ENCODE measurements around the gene POLDIP3. TPM values are rescaled to one million over a fixed set of nuclear protein-coding genes. Genes with fewer than 3 reads are reported as not detected.
"Not testable (repeated sequence)": the region's sequence is repeated elsewhere in the genome, so short reads cannot be mapped to it uniquely, and the experiment has no call there.

Gene POLDIP3
- total RNA-seq, 3 donors from 2014 or later = 58.6 to 65.8 (median 65.0) TPM

- DNase-seq = no peak
- H3K4me1 ChIP-seq (ENCODE audit: low read depth) = no peaks in the 10 kb centered on the region
- H3K9me3 ChIP-seq = peaks cover 9% of the 10 kb centered on the region
- H3K4me3 ChIP-seq = no peak overlapping the region
- ATAC-seq = no peak
- no peaks in the 10 kb centered on the region for H3K36me3 ChIP-seq (ENCODE audit: low read depth)
- intact Hi-C loops (cut with DNase I, micrococcal nuclease) = no loop called here
- TF ChIP-seq, protein P1, sequence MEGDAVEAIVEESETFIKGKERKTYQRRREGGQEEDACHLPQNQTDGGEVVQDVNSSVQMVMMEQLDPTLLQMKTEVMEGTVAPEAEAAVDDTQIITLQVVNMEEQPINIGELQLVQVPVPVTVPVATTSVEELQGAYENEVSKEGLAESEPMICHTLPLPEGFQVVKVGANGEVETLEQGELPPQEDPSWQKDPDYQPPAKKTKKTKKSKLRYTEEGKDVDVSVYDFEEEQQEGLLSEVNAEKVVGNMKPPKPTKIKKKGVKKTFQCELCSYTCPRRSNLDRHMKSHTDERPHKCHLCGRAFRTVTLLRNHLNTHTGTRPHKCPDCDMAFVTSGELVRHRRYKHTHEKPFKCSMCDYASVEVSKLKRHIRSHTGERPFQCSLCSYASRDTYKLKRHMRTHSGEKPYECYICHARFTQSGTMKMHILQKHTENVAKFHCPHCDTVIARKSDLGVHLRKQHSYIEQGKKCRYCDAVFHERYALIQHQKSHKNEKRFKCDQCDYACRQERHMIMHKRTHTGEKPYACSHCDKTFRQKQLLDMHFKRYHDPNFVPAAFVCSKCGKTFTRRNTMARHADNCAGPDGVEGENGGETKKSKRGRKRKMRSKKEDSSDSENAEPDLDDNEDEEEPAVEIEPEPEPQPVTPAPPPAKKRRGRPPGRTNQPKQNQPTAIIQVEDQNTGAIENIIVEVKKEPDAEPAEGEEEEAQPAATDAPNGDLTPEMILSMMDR (IDR thresholded peaks at IDR 0.05) = no peak
Measured at GRCh38 chr22:42547562-42547961, 67.1 kb downstream of the POLDIP3 start.

DNA sequence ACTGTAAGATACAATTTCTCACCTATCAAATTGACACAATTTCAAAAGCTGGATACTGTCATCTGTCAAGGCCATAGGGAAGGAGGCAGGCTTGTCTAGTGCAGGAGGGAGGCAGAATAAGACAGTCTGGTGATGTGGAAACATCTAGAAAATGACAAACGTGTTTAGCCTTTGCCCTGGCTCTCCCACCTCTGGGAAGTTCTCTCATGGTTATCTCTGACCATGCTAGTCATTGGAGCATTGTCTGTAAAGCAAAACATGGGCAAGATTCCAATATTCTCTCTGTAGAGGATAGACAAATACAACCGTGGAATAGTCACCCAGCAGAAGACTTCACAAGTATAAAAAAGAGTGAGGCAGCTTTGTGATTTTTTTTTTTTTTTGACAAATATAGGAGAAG lies 70.0 kb downstream of the POLDIP3 start:
- Histone ChIP-seq H3K4me3 (no peak overlapping the region), H3K4me1 (ENCODE audit: low read depth) (no peaks in the 10 kb centered on the region), H3K9me3 (no peaks in the 10 kb centered on the region), H3K36me3 (ENCODE audit: low read depth) (no peaks in the 10 kb centered on the region)
- ATAC-seq = no peak
- DNase-seq = no peak
- TF ChIP-seq, protein P1 (IDR thresholded peaks at IDR 0.05) = no peak
- intact Hi-C loops (cut with DNase I, micrococcal nuclease) = no loop called here

DNA sequence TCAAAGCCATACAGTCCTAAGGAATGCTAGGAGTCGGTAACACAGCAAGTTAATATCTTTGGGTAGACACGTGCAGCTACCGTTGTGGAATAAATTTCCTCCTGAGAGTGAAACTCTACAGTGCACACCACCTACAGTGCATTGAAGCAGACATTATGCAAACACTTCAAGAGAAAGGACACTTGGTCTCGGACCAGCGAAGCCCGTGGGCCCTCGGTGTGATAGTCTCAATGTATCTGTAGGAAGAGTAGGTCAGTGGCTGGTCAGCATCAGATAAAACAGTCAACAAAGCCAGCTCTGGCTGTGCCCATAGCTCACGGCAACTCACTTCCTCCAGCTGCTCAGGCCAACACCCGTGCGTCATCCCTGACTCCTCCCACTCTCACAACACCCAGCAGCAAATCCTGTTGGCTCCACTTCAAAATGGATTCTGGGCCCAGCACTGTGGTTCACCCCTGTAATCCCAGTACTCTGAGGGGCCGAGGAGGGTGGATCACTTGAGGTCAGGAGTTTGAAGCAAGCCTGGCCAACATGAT lies 75.4 kb downstream of the POLDIP3 start:
- H3K9me3 ChIP-seq; H3K4me3 ChIP-seq; H3K4me1 ChIP-seq (ENCODE audit: low read depth); DNase-seq; H3K36me3 ChIP-seq (ENCODE audit: low read depth); intact Hi-C loops (cut with DNase I, micrococcal nuclease): not testable (repeated sequence)
- peak; percentile 92 for ATAC-seq

GRCh38 chr22:42537199-42537831 lies 77.4 kb downstream of the POLDIP3 start:
- H3K36me3 ChIP-seq (ENCODE audit: low read depth); H3K4me3 ChIP-seq; H3K9me3 ChIP-seq; intact Hi-C loops (cut with DNase I, micrococcal nuclease); H3K4me1 ChIP-seq (ENCODE audit: low read depth): not testable (repeated sequence)
- DNase-seq = peak in 1 of 3 donors; percentile 42
- ATAC-seq = peak; percentile 91

GRCh38 chr22:42536634-42537033 lies 78.0 kb downstream of the POLDIP3 start:
- intact Hi-C loops (cut with DNase I, micrococcal nuclease); H3K36me3 ChIP-seq (ENCODE audit: low read depth); H3K4me3 ChIP-seq; ATAC-seq; DNase-seq; H3K4me1 ChIP-seq (ENCODE audit: low read depth); H3K9me3 ChIP-seq: not testable (repeated sequence)

DNA sequence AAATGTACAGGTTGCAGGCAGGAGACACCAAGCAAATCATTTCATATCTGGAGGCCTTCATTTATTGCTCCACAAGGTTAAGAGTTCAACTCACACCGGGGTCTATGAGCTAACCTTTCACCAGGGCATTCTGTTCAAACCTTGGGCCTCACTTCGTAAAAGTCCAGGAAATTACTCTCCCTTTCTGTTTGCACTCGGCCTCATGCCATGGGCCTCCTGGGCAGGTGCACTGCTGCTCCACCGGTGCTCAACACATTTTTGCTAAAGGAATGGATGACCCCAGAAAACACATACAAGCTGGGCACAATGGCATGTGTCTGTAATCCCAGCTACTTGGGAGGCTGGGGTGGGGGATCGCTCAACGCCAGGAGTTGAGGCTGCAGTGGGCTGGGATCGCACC lies 78.5 kb downstream of the POLDIP3 start:
- TF ChIP-seq, protein P1 (IDR thresholded peaks at IDR 0.05) = no peak
- H3K9me3 ChIP-seq = no peaks in the 10 kb centered on the region
- no peaks in the 10 kb centered on the region for H3K4me1 ChIP-seq (ENCODE audit: low read depth)
- no peak overlapping the region for H3K4me3 ChIP-seq
- ATAC-seq (no peak), DNase-seq (no peak)
- H3K36me3 ChIP-seq (ENCODE audit: low read depth) = no peaks in the 10 kb centered on the region
- intact Hi-C loops (cut with DNase I, micrococcal nuclease) = no loop called here

DNA sequence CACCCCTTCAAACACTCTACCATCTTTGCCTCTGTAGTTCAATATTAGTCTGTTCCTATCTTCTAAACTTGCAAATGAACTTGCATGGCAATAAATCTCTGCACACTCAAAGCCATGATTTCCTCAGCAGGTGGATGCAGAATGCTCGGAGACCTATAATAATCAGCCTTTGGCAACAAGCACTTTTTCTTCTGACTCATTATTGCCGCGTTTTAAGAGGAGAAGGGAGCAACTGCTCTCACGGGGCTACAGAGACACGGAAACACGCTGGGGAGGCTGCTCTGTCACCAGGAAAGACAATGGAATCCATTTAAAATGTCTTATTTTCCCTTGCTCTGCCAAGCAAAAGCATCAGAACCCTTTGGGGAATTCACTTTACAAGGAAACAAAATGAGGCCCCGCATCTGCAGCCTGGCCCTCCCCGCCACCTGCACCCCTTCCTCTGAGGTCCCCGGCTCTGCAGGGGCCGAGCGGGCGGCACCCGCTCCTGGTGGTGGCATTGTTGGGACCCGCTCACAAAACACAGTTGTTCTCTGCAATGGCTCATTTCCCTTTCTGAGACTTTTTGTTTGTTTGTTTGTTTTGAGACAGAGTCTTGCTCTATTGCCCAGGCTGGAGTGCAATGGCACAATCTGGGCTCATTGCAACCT lies 79.5 kb downstream of the POLDIP3 start:
- H3K4me3 ChIP-seq; ATAC-seq; H3K36me3 ChIP-seq (ENCODE audit: low read depth); DNase-seq; H3K4me1 ChIP-seq (ENCODE audit: low read depth); intact Hi-C loops (cut with DNase I, micrococcal nuclease); H3K9me3 ChIP-seq: not testable (repeated sequence)

Other genes starting within 250 kb of the POLDIP3 start
- 1 to 10 TPM in 2 of 3 donors, under 1 TPM in 1; 0.46 to 3.1 (median 2.9) TPM for gene NFAM1, start 182.5 kb downstream of the POLDIP3 start, total RNA-seq
- gene RRP7A, start 95.1 kb downstream of the POLDIP3 start, total RNA-seq = 10 to 100 TPM; 32.2 to 37.0 (median 32.4) TPM
- gene SERHL2, start 60.9 kb downstream of the POLDIP3 start, total RNA-seq = 1 to 10 TPM in 1 of 3 donors, under 1 TPM in 2; 0.52 to 2.5 (median 0.89) TPM
- gene ATP5MGL, start 25.7 kb upstream of the POLDIP3 start, total RNA-seq = 1 to 10 TPM in 2 of 3 donors, under 1 TPM in 1; 0.92 to 1.7 (median 1.2) TPM
- 100 to 1,000 TPM; 139 to 211 (median 176) TPM for gene CYB5R3, start 34.5 kb upstream of the POLDIP3 start, total RNA-seq
- 10 to 100 TPM in 1 of 3 donors, 1 to 10 TPM in 2; 4.0 to 29.8 (median 9.3) TPM for gene A4GALT, start 106.0 kb upstream of the POLDIP3 start, total RNA-seq
- gene ARFGAP3, start 242.4 kb upstream of the POLDIP3 start, total RNA-seq = 10 to 100 TPM; 20.0 to 41.3 (median 34.3) TPM